HCT116 (cell line): ENCODE results near the gene CADPS.

Experiments used
- CEBPB ChIP-seq: IDR thresholded peaks from 2 replicates; pipeline ENCODE4 v1.6.1; 2012; ENCODE audit warnings: low read depth
- CTCF ChIP-seq, 3 experiments: fragments of 200-600 bp in 1 of 3; sonication (generic) in 1 of 3; IDR thresholded peaks in 2 of 3; conservative IDR thresholded peaks in 1 of 3; 2 replicates each; pipeline ENCODE4 v1.5.1; 2012 to 2017; ENCODE audit warnings: low read depth in 2 of 3, low read length in 2 of 3, antibody characterized with exemption in 1 of 3, borderline replicate concordance in 1 of 3, control low read depth in 1 of 3, mild to moderate bottlenecking in 1 of 3, mixed read lengths in 1 of 3, mixed run types in 1 of 3, moderate library complexity in 1 of 3; ENCODE audit not compliant: insufficient read depth in 1 of 3
- EZH2 ChIP-seq: fragments of 200-600 bp; sonication (generic); IDR thresholded peaks from 2 replicates; pipeline ENCODE4 v1.6.1; 2017; ENCODE audit warnings: antibody characterized with exemption, mixed run types
- EZH2phosphoT487 ChIP-seq: fragments of 200-600 bp; IDR thresholded peaks from 2 replicates; pipeline ENCODE4 v1.6.1; 2018; ENCODE audit warnings: antibody characterized with exemption, borderline replicate concordance
- MAX ChIP-seq: IDR thresholded peaks from 2 replicates; pipeline ENCODE4 v1.6.1; 2012
- POLR2A ChIP-seq: IDR thresholded peaks from 2 replicates; pipeline ENCODE4 v1.7.0; 2011; ENCODE audit warnings: borderline replicate concordance; ENCODE audit not compliant: insufficient read depth, insufficient read length; ENCODE audit errors: extremely low read depth
- RAD21 ChIP-seq: IDR thresholded peaks from 2 replicates; pipeline ENCODE4 v1.6.1; 2012; ENCODE audit warnings: low read depth, mild to moderate bottlenecking
- SIN3A ChIP-seq: IDR thresholded peaks from 2 replicates; pipeline ENCODE4 v1.6.1; 2012; ENCODE audit warnings: low read depth
- SP1 ChIP-seq: IDR thresholded peaks from 2 replicates; pipeline ENCODE4 v1.6.1; 2012; ENCODE audit warnings: low read depth
- ZFX ChIP-seq: fragments of 450-650 bp; IDR thresholded peaks from 2 replicates; pipeline ENCODE4 v1.6.1; 2017
- TF ChIP-seq, protein P1 (sequence below): IDR thresholded peaks from 2 replicates; pipeline ENCODE4 v1.6.1; 2012; ENCODE audit warnings: low read depth
- TF ChIP-seq, protein P2 (sequence below): IDR thresholded peaks from 2 replicates; pipeline ENCODE4 v1.6.1; 2012

DNA sequence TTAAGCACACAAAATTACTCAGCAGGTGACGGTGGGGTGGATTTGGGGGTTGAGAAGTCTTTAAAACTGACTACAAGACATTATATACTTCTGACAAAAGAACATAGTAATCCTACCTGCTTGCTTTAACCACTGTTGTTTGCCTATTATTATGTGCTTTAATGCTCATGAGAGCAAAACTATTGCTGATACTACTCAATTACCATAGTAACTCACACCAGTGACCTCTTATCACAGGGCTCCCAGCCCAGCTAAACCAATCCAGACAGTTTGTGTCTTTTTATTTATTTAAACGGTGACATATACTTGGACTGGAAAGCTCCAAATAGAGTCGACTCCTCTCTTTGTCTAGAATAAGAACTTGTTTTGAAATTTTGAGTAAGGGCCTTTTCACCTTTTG lies 459.1 kb downstream of the CADPS start:
- TF ChIP-seq CTCF (IDR thresholded peaks at IDR 0.05 in 2 of 3, conservative IDR thresholded peaks at IDR 0.05 in 1 of 3; ENCODE audit: borderline replicate concordance in 1 of 3, insufficient read depth in 1 of 3, low read depth in 2 of 3, low read length in 2 of 3) (no peak), EZH2 (no peak), ZFX (no peak), RAD21 (no peak), CEBPB (no peak), POLR2A (no peak), SIN3A (no peak), EZH2phosphoT487 (no peak), SP1 (no peak), MAX (no peak)
- TF ChIP-seq, protein P1, sequence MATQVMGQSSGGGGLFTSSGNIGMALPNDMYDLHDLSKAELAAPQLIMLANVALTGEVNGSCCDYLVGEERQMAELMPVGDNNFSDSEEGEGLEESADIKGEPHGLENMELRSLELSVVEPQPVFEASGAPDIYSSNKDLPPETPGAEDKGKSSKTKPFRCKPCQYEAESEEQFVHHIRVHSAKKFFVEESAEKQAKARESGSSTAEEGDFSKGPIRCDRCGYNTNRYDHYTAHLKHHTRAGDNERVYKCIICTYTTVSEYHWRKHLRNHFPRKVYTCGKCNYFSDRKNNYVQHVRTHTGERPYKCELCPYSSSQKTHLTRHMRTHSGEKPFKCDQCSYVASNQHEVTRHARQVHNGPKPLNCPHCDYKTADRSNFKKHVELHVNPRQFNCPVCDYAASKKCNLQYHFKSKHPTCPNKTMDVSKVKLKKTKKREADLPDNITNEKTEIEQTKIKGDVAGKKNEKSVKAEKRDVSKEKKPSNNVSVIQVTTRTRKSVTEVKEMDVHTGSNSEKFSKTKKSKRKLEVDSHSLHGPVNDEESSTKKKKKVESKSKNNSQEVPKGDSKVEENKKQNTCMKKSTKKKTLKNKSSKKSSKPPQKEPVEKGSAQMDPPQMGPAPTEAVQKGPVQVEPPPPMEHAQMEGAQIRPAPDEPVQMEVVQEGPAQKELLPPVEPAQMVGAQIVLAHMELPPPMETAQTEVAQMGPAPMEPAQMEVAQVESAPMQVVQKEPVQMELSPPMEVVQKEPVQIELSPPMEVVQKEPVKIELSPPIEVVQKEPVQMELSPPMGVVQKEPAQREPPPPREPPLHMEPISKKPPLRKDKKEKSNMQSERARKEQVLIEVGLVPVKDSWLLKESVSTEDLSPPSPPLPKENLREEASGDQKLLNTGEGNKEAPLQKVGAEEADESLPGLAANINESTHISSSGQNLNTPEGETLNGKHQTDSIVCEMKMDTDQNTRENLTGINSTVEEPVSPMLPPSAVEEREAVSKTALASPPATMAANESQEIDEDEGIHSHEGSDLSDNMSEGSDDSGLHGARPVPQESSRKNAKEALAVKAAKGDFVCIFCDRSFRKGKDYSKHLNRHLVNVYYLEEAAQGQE, result no peak
- TF ChIP-seq, protein P2, sequence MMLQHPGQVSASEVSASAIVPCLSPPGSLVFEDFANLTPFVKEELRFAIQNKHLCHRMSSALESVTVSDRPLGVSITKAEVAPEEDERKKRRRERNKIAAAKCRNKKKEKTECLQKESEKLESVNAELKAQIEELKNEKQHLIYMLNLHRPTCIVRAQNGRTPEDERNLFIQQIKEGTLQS, result no peak
